SIG-M5 treated with dmso at 0.1 percent for 504 hours (cell line): ENCODE data around the gene LRMDA.

Source experiments
- DNase-seq: peaks from one replicate; lab custom pipeline; 2025; ENCODE audit not compliant: unreplicated experiment; lab: John Stamatoyannopoulos, UW

LRMDA gene

GRCh38 chr10:76268530-76268929 is 837.1 kb downstream of the LRMDA start:
- no peak for DNase-seq

DNA sequence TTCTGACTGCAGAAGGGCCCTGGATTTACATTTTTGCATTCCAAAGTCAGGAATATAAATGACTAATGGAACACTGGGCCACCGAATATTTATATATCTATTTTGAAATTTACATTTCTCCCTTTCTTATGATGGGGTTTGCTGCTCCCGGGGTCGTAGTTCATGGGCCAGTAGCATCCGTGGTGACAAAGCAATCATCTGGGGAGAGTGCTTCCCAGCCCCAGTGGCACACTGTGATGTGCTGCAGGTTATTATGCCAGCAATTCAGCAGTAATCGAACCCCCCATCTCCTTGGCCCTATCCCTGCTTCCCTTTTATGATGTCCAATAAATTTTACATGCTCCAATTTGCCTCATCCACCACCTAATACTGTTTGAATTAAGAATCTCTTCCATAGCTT is 837.5 kb downstream of the LRMDA start:
- no peak for DNase-seq

DNA sequence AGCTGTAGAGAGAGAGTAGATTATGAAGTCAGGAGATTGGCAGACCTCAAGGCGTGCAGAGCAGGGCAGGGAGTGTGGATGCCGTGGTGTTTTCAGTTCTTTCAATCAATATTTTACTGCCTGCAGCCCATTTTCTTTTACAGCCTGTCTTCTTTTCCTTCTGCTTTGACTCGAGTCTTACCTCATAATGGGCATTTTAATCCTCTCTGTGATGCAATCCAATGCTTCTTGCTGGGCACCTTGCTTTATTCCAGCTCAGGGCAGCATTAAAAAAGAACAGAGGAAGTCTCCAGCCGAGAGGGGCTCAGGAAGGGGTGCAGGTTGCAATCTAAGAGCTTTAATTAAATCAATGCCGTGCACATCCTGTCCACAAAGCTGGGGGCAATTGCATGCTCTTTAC is 839.0 kb downstream of the LRMDA start:
- no peak for DNase-seq

GRCh38 chr10:76274933-76275332 is 843.5 kb downstream of the LRMDA start:
- DNase-seq: no peak

GRCh38 chr10:76278811-76279460 is 847.5 kb downstream of the LRMDA start:
- DNase-seq: no peak

GRCh38 chr10:76281659-76282058 is 850.2 kb downstream of the LRMDA start:
- no peak for DNase-seq

DNA sequence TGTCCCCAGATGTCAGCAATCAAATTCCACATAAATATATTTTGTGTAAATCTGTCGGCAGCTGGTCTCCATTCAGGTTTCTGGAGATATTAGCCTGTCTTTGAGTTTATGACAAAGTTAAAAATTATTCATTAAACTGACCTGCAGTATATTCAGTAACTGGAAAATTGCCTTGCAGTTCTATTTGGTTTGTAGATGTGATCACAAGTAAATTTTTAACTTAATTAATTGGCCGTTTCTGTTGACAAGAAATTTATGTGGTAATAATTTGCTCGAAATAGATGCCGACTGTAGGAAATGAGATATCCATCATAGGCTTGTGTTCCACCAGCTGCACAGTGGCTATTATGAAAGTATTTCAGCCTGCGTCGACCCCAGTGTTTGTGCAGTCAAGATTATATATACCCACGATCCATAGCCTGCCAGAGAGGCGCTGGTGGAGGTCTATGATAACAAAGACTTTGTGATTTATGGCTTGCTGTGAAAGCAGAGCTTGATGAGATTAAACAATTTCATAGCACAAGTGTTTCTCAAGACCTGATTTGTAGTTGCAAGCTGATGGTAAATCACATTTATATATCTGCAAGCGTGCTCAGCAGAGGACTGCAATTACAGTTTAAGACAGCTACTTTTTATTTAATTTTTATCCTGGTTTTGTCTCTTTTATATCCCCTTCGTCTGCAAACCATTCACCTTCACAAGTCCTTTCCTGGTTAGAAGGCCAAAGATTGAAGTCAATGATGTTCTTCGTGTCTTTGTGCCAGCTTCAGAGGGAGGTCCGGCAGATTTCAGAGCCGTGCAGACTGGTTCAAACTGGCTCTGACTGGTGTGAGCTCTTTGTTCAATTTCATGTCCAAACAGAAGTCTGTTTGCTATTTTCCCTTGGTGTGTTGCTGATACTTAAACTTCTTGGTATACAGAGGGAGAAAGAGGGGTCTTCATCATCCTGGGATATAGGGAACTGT is 850.9 kb downstream of the LRMDA start:
- no peak for DNase-seq

GRCh38 chr10:76284351-76284750 is 852.9 kb downstream of the LRMDA start:
- DNase-seq: no peak

DNA sequence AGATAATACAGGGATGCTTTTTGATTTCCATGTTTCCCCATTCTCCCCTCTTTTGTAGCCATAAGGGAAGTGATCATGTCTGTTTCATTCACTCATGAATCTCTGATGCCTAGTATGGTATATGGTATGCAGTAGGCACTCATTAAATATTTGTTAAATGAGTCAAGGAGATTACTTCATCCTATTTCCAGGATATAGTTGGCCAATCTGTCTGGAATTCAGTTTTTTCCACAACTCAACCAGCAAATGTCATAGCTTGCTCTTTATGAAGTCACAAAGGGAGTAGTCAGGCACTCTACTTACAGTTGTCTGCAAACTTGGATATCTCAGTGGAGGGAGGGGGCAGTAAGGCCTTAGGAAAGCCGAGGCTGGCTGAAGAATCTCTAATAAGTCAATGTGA is 853.6 kb downstream of the LRMDA start:
- no peak for DNase-seq

GRCh38 chr10:76285515-76285914 is 854.1 kb downstream of the LRMDA start:
- DNase-seq: no peak

GRCh38 chr10:76286536-76286935 is 855.1 kb downstream of the LRMDA start:
- no peak for DNase-seq

DNA sequence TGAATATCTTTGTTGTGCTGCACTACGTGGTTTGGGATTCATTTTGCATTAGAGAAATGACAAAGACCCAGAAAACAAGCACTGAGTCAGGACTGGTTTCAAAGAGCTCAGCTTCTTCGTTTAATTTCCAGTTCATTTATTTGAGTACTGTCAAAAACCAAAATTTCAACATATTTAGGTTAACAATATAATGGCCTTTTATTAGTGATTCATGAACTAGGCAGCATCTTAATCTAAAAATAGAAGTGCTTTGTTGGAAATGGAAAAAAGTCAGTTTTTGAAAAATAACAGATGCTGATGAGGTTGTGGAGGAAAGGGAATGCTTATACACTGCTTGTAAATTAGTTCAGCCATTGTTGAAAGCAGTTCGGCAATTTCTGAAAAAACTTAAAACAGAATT is 856.4 kb downstream of the LRMDA start:
- no peak for DNase-seq

DNA sequence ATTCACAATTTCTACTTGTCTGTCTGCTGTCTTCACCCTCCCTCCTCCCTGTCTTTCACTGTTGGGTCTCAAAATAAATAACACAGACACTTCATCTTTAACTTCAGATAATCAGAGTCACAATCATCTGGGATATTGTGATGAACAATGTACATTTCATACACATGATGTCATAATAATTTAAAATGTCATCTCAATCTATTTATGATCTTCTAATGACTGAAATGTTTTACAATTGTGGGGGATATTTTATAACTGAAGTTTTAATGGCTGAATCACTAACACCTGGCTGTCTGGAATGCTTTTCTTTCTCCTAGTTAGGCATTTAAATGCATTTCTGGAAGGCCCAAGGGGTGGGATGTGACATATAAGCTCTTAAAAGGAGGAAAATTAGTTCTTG is 859.8 kb downstream of the LRMDA start:
- DNase-seq: no peak

DNA sequence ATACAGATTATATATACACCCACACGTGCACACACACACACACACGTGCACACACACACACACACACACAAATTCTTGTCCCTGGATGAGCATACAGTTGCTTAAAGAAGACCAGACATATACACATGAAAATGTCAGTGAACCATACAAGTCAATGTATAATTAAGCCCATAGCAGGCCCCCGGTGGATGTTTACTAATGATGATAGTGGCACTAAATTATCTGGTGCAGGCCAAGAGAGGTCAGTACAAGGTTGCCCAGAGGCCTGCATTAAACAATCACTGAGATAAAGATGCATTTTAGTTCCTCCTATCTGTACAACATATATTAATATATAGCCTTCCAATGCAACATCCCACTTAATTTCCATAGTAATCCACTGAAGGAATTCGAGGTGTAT is 860.5 kb downstream of the LRMDA start:
- no peak for DNase-seq

- DNase-seq: no peak
Observed at GRCh38 chr10:76296957-76297356, 865.5 kb downstream of the LRMDA start.

- no peak for DNase-seq
Observed at GRCh38 chr10:76297358-76297757, 865.9 kb downstream of the LRMDA start.

- DNase-seq: no peak
Observed at GRCh38 chr10:76297780-76298281, 866.4 kb downstream of the LRMDA start.

DNA sequence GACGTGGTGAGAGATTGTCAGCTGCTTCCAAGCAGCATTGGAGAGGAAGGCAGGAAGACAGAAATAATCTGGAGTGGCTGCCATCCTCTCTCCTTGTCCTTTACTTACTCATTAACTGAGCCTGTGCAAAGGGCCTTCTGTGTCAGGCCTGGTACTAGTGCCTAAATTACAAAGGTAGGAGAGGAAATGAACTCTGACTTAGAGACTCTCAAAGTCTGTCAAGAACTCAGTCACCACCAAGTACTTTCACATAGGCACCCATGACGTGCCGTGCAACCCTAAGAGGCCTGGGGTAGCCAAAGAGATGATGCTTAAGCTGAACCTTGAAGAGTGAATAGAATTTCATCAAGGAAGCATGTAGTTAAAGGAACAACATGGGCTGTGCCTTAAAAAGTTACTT is 866.9 kb downstream of the LRMDA start:
- DNase-seq: no peak

DNA sequence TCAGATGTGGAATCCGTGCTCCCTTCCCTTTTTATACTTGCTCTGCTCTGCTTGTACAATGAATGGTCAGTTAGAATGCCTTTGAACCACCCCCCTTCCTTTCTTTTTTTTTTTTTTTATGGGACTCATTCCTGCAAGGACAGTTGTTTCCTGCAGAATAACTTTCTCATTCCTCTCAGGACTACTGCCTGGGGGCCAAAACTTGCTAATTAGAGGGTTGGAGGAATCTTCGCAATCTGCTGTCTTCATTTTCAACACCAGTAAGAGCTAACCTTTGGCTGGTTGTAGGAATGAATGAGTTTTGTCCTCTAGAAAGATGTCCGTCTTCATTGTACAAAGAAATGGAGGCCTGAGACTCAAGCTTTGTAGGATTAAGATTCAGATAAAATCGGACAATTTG is 868.1 kb downstream of the LRMDA start:
- no peak for DNase-seq

GRCh38 chr10:76301211-76301610 is 869.8 kb downstream of the LRMDA start:
- no peak for DNase-seq

GRCh38 chr10:76301950-76302349 is 870.5 kb downstream of the LRMDA start:
- no peak for DNase-seq

GRCh38 chr10:76302481-76302880 is 871.1 kb downstream of the LRMDA start:
- DNase-seq: no peak
